ENCODE measurements around the gene BEGAIN. TPM values are rescaled to one million over a fixed set of nuclear protein-coding genes. Genes with fewer than 3 reads are reported as not detected.

Gene BEGAIN
- total RNA-seq, 1 experiment from 2014 or later: 7.0 TPM

DNA sequence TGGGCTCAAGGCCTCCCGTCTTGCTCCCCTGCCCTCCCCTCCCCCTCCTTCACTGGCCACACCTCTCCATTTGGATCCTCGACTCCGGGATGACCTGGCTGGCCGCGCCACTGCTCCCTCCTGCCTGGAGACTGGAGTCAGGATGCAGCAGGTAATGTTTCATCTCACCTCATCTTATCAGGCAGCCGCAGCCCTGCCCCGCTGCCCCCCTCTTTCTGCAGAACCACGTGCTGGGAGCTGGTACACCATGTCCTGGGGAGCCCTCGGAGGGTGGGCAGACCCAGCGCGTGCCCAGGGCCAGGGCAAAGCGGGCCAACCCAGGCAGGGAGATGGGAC lies 31.1 kb downstream of the BEGAIN start:
- CTCF ChIA-PET: no interaction called here
- POLR2A ChIA-PET: no interaction called here
- intact Hi-C loops (cut with micrococcal nuclease): no loop called here
- Mint-ChIP-seq H3K27me3 (ENCODE audit: insufficient read depth, unreplicated experiment) (no peaks in the 10 kb centered on the region), H3K27ac (ENCODE audit: low read depth, unreplicated experiment) (no peak overlapping the region), H3K4me1 (ENCODE audit: insufficient read depth, unreplicated experiment) (peaks cover 9% of the 10 kb centered on the region), H3K9me3 (ENCODE audit: unreplicated experiment) (no peaks in the 10 kb centered on the region), H3K4me3 (ENCODE audit: unreplicated experiment) (no peak overlapping the region), H3K36me3 (ENCODE audit: insufficient read depth, unreplicated experiment) (no peaks in the 10 kb centered on the region)
- DNase-seq (ENCODE audit: unreplicated experiment): no peak
- no TSS peak for BruUV-seq (replicated peaks)
- TF ChIP-seq, protein P1, sequence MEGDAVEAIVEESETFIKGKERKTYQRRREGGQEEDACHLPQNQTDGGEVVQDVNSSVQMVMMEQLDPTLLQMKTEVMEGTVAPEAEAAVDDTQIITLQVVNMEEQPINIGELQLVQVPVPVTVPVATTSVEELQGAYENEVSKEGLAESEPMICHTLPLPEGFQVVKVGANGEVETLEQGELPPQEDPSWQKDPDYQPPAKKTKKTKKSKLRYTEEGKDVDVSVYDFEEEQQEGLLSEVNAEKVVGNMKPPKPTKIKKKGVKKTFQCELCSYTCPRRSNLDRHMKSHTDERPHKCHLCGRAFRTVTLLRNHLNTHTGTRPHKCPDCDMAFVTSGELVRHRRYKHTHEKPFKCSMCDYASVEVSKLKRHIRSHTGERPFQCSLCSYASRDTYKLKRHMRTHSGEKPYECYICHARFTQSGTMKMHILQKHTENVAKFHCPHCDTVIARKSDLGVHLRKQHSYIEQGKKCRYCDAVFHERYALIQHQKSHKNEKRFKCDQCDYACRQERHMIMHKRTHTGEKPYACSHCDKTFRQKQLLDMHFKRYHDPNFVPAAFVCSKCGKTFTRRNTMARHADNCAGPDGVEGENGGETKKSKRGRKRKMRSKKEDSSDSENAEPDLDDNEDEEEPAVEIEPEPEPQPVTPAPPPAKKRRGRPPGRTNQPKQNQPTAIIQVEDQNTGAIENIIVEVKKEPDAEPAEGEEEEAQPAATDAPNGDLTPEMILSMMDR (IDR thresholded peaks at IDR 0.05; ENCODE audit: unreplicated experiment): no peak

DNA sequence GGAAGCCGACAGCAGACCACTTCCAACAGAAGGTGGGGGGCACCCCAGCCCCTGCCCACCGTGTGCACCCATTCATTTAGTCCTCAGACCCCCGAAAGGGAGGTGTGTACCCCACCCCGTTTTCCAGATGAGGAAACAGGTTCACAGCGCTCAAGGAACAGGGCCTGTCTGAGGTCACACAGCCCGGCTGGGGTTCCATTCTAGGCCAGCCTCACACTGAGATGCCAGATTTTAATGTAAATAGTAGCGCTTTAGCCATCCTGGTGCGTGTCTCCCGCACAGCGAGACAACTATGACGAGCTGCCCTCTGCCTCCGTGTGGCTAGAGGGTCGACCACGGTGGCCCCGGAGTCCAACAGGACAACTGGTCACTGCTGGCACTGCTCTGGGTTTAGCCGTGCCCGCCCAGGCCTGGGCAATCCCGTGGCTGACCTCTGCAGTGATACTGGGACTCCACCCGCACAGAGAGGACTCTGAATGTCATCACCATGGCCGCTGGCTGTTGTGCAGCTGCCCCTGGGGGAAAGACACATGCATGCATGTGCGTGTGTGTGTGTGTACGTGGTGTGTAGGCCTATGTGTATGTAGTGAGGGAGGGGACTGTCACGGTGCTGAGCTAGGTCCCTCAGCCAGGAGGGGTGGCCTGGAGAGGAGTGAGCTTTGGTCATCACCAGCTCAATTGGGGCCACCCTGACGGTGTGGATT lies 31.6 kb downstream of the BEGAIN start:
- intact Hi-C loops (cut with micrococcal nuclease): no loop called here
- Mint-ChIP-seq H3K27me3 (ENCODE audit: insufficient read depth, unreplicated experiment) (no peaks in the 10 kb centered on the region), H3K4me3 (ENCODE audit: unreplicated experiment) (no peak overlapping the region), H3K27ac (ENCODE audit: low read depth, unreplicated experiment) (no peak overlapping the region), H3K36me3 (ENCODE audit: insufficient read depth, unreplicated experiment) (no peaks in the 10 kb centered on the region), H3K9me3 (ENCODE audit: unreplicated experiment) (no peaks in the 10 kb centered on the region), H3K4me1 (ENCODE audit: insufficient read depth, unreplicated experiment) (peaks cover 9% of the 10 kb centered on the region)
- BruUV-seq (replicated peaks): no TSS peak
- CTCF ChIA-PET: no interaction called here
- POLR2A ChIA-PET: no interaction called here
- TF ChIP-seq, protein P1 (IDR thresholded peaks at IDR 0.05; ENCODE audit: unreplicated experiment): no peak
- DNase-seq (ENCODE audit: unreplicated experiment): no peak

DNA sequence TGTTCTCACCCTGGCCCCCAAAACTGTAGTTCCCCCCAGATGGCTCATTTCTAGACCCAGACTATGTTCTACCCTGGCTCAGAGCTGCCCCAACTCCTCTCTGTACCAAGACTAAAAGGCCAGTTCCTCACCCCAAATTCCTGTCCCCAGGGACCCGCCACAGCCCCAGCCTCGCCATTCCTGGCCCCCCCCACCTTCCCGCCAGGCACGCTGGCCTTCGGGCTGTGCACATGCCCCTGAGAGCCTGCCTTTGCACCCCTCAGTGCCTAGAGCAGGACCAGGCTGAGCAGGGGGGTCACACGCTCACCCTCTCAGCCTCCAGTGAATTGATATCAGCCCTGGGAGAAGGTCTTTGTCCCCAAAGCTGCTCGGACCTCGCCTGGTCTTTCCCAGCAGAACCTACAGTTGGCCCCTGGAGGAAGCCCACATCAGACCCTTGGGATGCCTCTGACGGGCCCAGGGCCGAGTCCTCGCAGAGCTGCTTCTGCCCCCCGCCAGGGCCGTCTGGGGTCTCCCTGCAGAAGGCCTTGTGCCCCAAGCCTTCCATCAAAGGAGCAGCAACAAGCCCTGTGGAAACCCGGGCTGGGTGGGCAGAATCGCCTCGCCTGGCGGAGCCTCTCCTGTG lies 32.4 kb downstream of the BEGAIN start:
- Mint-ChIP-seq H3K4me3 (ENCODE audit: unreplicated experiment) (no peak overlapping the region), H3K9me3 (ENCODE audit: unreplicated experiment) (no peaks in the 10 kb centered on the region), H3K27me3 (ENCODE audit: insufficient read depth, unreplicated experiment) (no peaks in the 10 kb centered on the region), H3K4me1 (ENCODE audit: insufficient read depth, unreplicated experiment) (peaks cover 9% of the 10 kb centered on the region), H3K36me3 (ENCODE audit: insufficient read depth, unreplicated experiment) (no peaks in the 10 kb centered on the region), H3K27ac (ENCODE audit: low read depth, unreplicated experiment) (peak overlapping the region; percentile 11)
- CTCF ChIA-PET: no interaction called here
- intact Hi-C loops (cut with micrococcal nuclease): no loop called here
- no TSS peak for BruUV-seq (replicated peaks)
- DNase-seq (ENCODE audit: unreplicated experiment): no peak
- POLR2A ChIA-PET: no interaction called here
- TF ChIP-seq, protein P1 (IDR thresholded peaks at IDR 0.05; ENCODE audit: unreplicated experiment): no peak

DNA sequence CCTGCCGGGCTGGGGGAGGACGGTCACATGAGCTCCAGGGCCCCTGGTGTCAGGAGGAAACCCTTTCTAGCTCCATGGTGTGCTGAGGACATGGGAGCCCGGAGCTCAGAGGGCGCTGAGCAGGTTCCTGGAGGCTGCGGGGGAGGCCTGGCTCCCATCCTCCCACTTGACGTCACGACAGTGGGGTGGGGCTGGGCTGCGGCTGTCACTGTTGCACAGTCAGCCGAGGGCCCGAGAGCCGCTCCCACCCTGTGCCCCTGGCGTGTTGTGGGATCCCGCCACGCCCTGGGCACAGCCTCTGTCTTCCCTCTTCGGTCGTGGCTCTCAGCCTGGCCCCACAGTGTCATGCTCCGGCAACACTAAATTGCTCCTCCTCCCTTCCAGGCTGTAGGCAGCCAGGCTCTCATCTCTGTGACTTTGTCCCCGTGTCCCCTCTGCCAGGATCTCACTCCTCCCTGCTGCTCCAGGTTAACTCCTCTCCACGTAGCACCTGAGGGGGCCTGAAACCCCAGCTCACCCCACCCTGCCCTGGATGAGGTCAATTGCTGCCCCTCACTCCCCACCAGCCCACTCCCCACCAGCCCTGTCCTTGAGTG lies 33.0 kb downstream of the BEGAIN start:
- ChIA-PET CTCF (interaction anchor here (0.7 kb wide), 1 partner anchor 77 kb away, joined by 4 read pairs; no protein-coding TSS in a partner anchor), POLR2A (no interaction called here)
- Mint-ChIP-seq H3K4me3 (ENCODE audit: unreplicated experiment) (no peak overlapping the region), H3K9me3 (ENCODE audit: unreplicated experiment) (no peaks in the 10 kb centered on the region), H3K27me3 (ENCODE audit: insufficient read depth, unreplicated experiment) (no peaks in the 10 kb centered on the region), H3K4me1 (ENCODE audit: insufficient read depth, unreplicated experiment) (peaks cover 9% of the 10 kb centered on the region), H3K27ac (ENCODE audit: low read depth, unreplicated experiment) (peak overlapping the region; percentile 11), H3K36me3 (ENCODE audit: insufficient read depth, unreplicated experiment) (no peaks in the 10 kb centered on the region)
- BruUV-seq (replicated peaks): no TSS peak
- TF ChIP-seq, protein P1 (IDR thresholded peaks at IDR 0.05; ENCODE audit: unreplicated experiment): no peak
- peak; percentile 49 for DNase-seq (ENCODE audit: unreplicated experiment)
- intact Hi-C loops (cut with micrococcal nuclease): no loop called here
